ENCODE data around the gene GANC.

DNA sequence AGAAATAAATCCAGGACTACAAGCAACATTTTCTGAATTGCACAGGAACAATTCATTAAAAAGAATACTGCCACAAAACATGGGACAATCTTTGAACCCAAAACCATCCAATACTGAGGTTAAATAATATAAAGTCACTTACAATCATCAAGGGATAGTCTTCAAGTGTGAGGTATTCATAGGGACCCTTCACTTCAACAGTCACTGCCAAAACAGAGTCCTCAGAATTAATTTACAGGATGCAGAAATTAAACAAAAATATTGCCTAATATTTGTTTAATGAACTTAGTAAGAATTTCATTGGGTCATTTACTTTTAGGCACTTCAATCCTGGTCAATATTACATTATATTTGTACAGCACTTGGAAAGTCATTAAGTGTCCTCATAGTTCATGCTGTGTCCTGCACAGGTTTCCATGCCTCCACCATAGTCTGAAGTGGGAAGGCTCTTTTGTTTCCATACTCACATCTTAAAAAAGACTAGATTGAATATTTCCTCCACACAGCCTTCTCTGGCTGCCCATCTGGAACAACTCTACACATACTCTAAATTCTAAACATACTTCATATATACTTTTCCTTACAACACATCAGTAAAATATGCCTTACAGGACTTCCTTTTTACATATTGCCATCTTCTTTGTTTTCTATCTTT, 33.3 kb upstream of the GANC start:
- TF ChIP-seq, protein P1, sequence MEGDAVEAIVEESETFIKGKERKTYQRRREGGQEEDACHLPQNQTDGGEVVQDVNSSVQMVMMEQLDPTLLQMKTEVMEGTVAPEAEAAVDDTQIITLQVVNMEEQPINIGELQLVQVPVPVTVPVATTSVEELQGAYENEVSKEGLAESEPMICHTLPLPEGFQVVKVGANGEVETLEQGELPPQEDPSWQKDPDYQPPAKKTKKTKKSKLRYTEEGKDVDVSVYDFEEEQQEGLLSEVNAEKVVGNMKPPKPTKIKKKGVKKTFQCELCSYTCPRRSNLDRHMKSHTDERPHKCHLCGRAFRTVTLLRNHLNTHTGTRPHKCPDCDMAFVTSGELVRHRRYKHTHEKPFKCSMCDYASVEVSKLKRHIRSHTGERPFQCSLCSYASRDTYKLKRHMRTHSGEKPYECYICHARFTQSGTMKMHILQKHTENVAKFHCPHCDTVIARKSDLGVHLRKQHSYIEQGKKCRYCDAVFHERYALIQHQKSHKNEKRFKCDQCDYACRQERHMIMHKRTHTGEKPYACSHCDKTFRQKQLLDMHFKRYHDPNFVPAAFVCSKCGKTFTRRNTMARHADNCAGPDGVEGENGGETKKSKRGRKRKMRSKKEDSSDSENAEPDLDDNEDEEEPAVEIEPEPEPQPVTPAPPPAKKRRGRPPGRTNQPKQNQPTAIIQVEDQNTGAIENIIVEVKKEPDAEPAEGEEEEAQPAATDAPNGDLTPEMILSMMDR (IDR thresholded peaks at IDR 0.05; ENCODE audit: borderline replicate concordance, extremely low read depth, low read length, poor library complexity, severe bottlenecking), result no peak
- TF ChIP-seq EZH2 (IDR thresholded peaks at IDR 0.05; ENCODE audit: borderline replicate concordance, low read depth, low read length, severe bottlenecking), result no peak

All from DND-41 (cell line).